PC-3 (cell line): ENCODE results near the gene UBQLN1. TPM values are rescaled to one million over a fixed set of nuclear protein-coding genes. Genes with fewer than 3 reads are reported as not detected.
A peak's percentile ranks its signal among the peaks of the same experiment; 100 is the strongest.

ENCODE experiments used
- ATAC-seq: fragments of 200-7000 bp; cut with Tn5 transposase; 2 replicates; pipeline ENCODE4 v1.9.1; 2020; ENCODE audit warnings: mild to moderate bottlenecking, moderate library complexity
- Bru-seq: library from RNA; stranded (reverse); fragments of 400-500 nt; gene quantifications from one replicate; lab custom pipeline; 2021; lab: Mats Ljungman, UMichigan
- BruChase-seq, 2 experiments: library from RNA; stranded (reverse); fragments of 400-500 nt; gene quantifications; one replicate each; lab custom pipeline; 2021; lab: Mats Ljungman, UMichigan
- BruUV-seq: library from RNA; stranded (reverse); fragments of 400-500 nt; replicated peaks from 2 replicates; lab custom pipeline; 2021; lab: Mats Ljungman, UMichigan
- CTCF ChIA-PET: fragments of 300-600 bp; sonication (Branson Sonifier 250); formaldehyde crosslinking; loops from one replicate; lab custom pipeline; 2022; ENCODE audit warnings: antibody characterized with exemption; lab: Charles Lee
- POLR2A ChIA-PET: fragments of 300-600 bp; sonication (Branson Sonifier 250); formaldehyde crosslinking; loops from one replicate; lab custom pipeline; 2022; ENCODE audit warnings: antibody characterized with exemption; ENCODE audit not compliant: unreplicated experiment; lab: Charles Lee
- DNase-seq: peaks from one replicate; pipeline ENCODE4 v3.0.0-alpha.2; 2015
- H2AFZ ChIP-seq: fragments of 300-600 bp; sonication (generic); 2 replicates; pipeline ENCODE4 v1.6.0; 2016; ENCODE audit warnings: antibody characterized with exemption, low read length
- H3F3A ChIP-seq: fragments of 300-600 bp; sonication (generic); one replicate; pipeline ENCODE4 v1.6.0; 2017; ENCODE audit warnings: antibody characterized with exemption, low read length, control low read depth, mild to moderate bottlenecking; ENCODE audit not compliant: unreplicated experiment
- H3K27ac ChIP-seq: fragments of 300-600 bp; sonication (generic); 2 replicates; pipeline ENCODE4 v1.5.1; 2016; ENCODE audit warnings: mild to moderate bottlenecking, low read length
- H3K27me3 ChIP-seq: fragments of 300-600 bp; sonication (generic); 2 replicates; pipeline ENCODE4 v1.6.1; 2016; ENCODE audit warnings: low read length, mixed read lengths
- H3K36me3 ChIP-seq: fragments of 300-600 bp; sonication (generic); 2 replicates; pipeline ENCODE4 v1.6.1; 2016; ENCODE audit warnings: low read depth, mixed run types, low read length, mixed read lengths
- H3K4me1 ChIP-seq: fragments of 300-600 bp; sonication (generic); 2 replicates; pipeline ENCODE4 v1.5.1; 2016; ENCODE audit warnings: low read length; ENCODE audit not compliant: insufficient read depth
- H3K4me2 ChIP-seq: fragments of 300-600 bp; sonication (generic); 2 replicates; pipeline ENCODE4 v1.6.0; 2016; ENCODE audit warnings: low read length
- H3K4me3 ChIP-seq: fragments of 300-600 bp; sonication (generic); 2 replicates; pipeline ENCODE4 v1.5.1; 2016; ENCODE audit warnings: mild to moderate bottlenecking, low read length, mixed read lengths
- H3K79me2 ChIP-seq: fragments of 300-600 bp; sonication (generic); 2 replicates; pipeline ENCODE4 v1.6.1; 2017; ENCODE audit warnings: low read length, mixed read lengths
- H3K9ac ChIP-seq: fragments of 300-600 bp; sonication (generic); 2 replicates; pipeline ENCODE4 v1.6.0; 2016; ENCODE audit warnings: mild to moderate bottlenecking, low read length
- H3K9me2 ChIP-seq: fragments of 300-600 bp; sonication (generic); replicated peaks from 2 replicates; pipeline ENCODE4 v1.6.1; 2016; ENCODE audit warnings: mixed run types, low read length, mixed read lengths
- H3K9me3 ChIP-seq: fragments of 300-600 bp; sonication (generic); 2 replicates; pipeline ENCODE4 v1.6.1; 2016; ENCODE audit warnings: low read length, mixed read lengths
- H4K20me1 ChIP-seq: fragments of 300-600 bp; sonication (generic); 2 replicates; pipeline ENCODE4 v1.6.1; 2016; ENCODE audit warnings: low read length, mixed read lengths
- EZH2 ChIP-seq: fragments of 300-600 bp; sonication (generic); IDR thresholded peaks from one replicate; pipeline ENCODE4 v1.6.1; 2017; ENCODE audit warnings: antibody characterized with exemption, mild to moderate bottlenecking, low read length; ENCODE audit not compliant: unreplicated experiment
- EZH2phosphoT487 ChIP-seq: fragments of 300-600 bp; sonication (generic); IDR thresholded peaks from 2 replicates; pipeline ENCODE4 v1.6.1; 2018; ENCODE audit warnings: mild to moderate bottlenecking, antibody characterized with exemption, low read length, borderline replicate concordance
- intact Hi-C: fragments of 100-400 bp; cut with micrococcal nuclease; formaldehyde crosslinking; loops from 2 replicates; pipeline ENCODE4 v1.9.0; 2023
- long read RNA-seq: library from polyadenylated mRNA; unstranded; transcript quantifications from one replicate; pipeline ENCODE4 v2.0.0, GENCODE V29; 2021; ENCODE audit not compliant: unreplicated experiment
- total RNA-seq: library from RNA; depleted of rRNA; stranded (reverse); fragments of >200 nt; gene quantifications from 2 replicates; pipeline ENCODE4 v1.2.3, GENCODE V29; 2014; rRNA removed
- TF ChIP-seq, protein P1 (sequence below): fragments of 300-600 bp; sonication (generic); conservative IDR thresholded peaks from 2 replicates; pipeline ENCODE4 v1.5.1; 2017; ENCODE audit warnings: antibody characterized with exemption, low read depth, mild to moderate bottlenecking, low read length

UBQLN1 gene
- total RNA-seq (105 and 111 TPM in 2 replicates), Bru-seq, nascent RNA (percentile 88 among the genes with signal in this experiment), BruChase-seq, experiment 1, labeled RNA remaining after a 6-hour chase (percentile 90 among the genes with signal in this experiment), BruChase-seq, experiment 2, labeled RNA remaining after a 2-hour chase (percentile 89 among the genes with signal in this experiment)
- long read RNA-seq, full-length matches to known transcripts: 51 of 72 reads
- long read RNA-seq, partial matches to known transcripts: 2 of 72 reads
- long read RNA-seq, other reads (novel, unspliced or antisense): 19 of 72 reads

DNA sequence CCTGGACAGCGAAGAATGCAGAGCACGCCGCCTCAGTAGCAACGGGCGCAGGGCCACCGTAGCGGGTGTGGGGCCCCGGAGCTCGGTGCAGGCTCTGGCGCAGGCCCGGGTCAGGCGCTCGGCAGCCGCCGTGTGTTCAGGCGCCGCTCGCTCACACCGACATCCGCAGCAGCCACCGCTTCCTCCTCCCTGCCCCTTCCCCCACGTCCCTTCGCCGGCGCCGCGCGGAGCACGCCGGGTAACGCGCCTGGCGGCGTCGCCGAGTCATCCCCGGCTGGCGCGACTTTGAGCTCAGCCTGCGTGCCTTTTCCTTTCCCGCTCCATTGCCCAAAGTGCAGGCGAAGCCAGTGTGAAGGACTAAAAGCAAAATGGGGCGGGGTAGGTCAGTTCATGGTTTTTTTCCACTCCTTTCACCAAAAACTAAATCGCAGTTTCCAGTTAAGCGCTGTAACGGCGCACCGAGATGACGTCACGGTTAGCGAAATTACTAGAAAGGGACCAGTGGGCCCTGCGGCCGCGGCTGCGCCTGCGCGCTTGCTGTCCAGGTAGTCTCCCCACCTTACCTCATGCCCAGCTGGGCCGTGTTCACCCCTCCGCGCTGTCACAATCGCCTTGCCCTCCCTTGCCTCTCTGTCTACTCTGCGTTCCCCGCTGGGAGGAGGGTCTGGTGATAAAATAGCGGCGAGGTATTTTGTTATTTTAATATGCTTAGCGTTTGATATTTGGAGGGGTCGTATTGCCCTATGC is at the start of gene UBQLN1:
UBQLN1 (minus strand) TSS at position 191 of the 747 bp plus-strand sequence. CDS start 279 bp downstream, outside the sequence.
- no TSS peak for BruUV-seq
- CTCF ChIA-PET: no interaction called here

DNA sequence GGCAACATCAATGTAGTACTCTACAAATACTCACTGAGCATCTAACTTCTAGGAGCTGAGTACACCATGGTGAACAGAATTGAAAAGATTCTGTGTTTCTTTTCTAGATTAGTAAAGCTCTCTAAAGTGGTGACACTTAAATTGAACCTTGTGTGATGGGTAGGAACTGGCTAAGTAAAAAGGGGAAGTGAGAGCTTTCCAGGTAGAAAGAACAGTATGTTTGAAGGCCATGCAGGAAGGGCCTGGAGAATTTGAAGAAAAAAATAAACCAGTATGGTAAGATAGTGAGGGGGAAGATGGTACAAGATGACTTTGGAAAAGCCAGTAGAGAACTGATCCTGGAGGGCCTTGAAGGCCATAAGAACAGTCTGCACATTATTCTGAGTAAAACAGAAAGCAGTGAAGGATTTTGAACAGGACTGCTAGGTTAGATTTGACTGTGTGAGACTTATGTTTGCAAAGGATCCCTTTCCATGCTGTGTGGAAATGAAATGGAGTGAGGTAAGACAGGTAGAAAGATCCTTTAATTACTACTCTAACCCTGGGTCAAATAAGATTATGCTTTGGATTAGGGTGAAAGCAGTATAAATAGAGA is 46.7 kb upstream of the UBQLN1 start:
- no peaks in the 10 kb centered on the region for H3K9me2 ChIP-seq
- intact Hi-C loops: no loop called here
- H3K27ac ChIP-seq: no peak overlapping the region
- no TSS peak for BruUV-seq
- ATAC-seq (no peak), DNase-seq (no peak)
- no peak overlapping the region for H3K4me3 ChIP-seq
- no peaks in the 10 kb centered on the region for H3K9me3 ChIP-seq
- H3K4me2 ChIP-seq: no peak overlapping the region
- TF ChIP-seq, protein P1, sequence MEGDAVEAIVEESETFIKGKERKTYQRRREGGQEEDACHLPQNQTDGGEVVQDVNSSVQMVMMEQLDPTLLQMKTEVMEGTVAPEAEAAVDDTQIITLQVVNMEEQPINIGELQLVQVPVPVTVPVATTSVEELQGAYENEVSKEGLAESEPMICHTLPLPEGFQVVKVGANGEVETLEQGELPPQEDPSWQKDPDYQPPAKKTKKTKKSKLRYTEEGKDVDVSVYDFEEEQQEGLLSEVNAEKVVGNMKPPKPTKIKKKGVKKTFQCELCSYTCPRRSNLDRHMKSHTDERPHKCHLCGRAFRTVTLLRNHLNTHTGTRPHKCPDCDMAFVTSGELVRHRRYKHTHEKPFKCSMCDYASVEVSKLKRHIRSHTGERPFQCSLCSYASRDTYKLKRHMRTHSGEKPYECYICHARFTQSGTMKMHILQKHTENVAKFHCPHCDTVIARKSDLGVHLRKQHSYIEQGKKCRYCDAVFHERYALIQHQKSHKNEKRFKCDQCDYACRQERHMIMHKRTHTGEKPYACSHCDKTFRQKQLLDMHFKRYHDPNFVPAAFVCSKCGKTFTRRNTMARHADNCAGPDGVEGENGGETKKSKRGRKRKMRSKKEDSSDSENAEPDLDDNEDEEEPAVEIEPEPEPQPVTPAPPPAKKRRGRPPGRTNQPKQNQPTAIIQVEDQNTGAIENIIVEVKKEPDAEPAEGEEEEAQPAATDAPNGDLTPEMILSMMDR: no peak
- TF ChIP-seq EZH2phosphoT487: no peak
- TF ChIP-seq EZH2: no peak
- CTCF ChIA-PET: no interaction called here
- no peaks in the 10 kb centered on the region for H3K4me1 ChIP-seq
- no peaks in the 10 kb centered on the region for H3K36me3 ChIP-seq
- H4K20me1 ChIP-seq: no peaks in the 10 kb centered on the region
- H3K27me3 ChIP-seq: no peaks in the 10 kb centered on the region
- POLR2A ChIA-PET: no interaction called here
- H3F3A ChIP-seq: no peaks in the 10 kb centered on the region
- no peak overlapping the region for H2AFZ ChIP-seq
- H3K9ac ChIP-seq: no peak overlapping the region
- H3K79me2 ChIP-seq: no peaks in the 10 kb centered on the region

More for the DNA sequence above, at the start of gene UBQLN1:
- Histone ChIP-seq H3K27me3 (no peaks in the 10 kb centered on the region), H3K36me3 (no peaks in the 10 kb centered on the region), H3K4me2 (peak within 1 kb of the TSS; percentile 98), H3K4me3 (peak within 1 kb of the TSS; percentile 91), H3K27ac (peak within 1 kb of the TSS; percentile 99), H3K79me2 (peaks cover 55% of the 10 kb centered on the region), H4K20me1 (peaks cover 40% of the 10 kb centered on the region), H3K4me1 (peaks cover 22% of the 10 kb centered on the region), H3K9me3 (no peaks in the 10 kb centered on the region), H3K9ac (peak within 1 kb of the TSS; percentile 99), H3K9me2 (no peaks in the 10 kb centered on the region), H3F3A (no peaks in the 10 kb centered on the region), H2AFZ (peak within 1 kb of the TSS; percentile 99)
- POLR2A ChIA-PET: no interaction called here
- DNase-seq: peak; percentile 84
- intact Hi-C loops: loop anchor here (5.0 to 10.0 kb wide), 3 partner anchors 41 to 277 kb away; partner anchors contain the start of genes HNRNPK, IDNK and RMI1
- no peak for TF ChIP-seq EZH2
- TF ChIP-seq, protein P1: no peak
- TF ChIP-seq EZH2phosphoT487: no peak
- ATAC-seq: peak; percentile 83
